ENCODE measurements around the gene EIF2S3B. TPM values are rescaled to one million over a fixed set of nuclear protein-coding genes. Genes with fewer than 3 reads are reported as not detected.

The EIF2S3B gene
- total RNA-seq (2014; rRNA removed; shearing (Covaris generic)) (0.85 and 1.0 TPM in 2 replicates), total RNA-seq (2022) (0.95 and 1.6 TPM in 2 replicates), Bru-seq, nascent RNA (percentile 14 among the genes with signal in this experiment), BruChase-seq, experiment 1, labeled RNA remaining after a 6-hour chase (percentile 28 among the genes with signal in this experiment), BruChase-seq, experiment 2, labeled RNA remaining after a 2-hour chase (percentile 25 among the genes with signal in this experiment)
- long read RNA-seq, result 0 reads

DNA sequence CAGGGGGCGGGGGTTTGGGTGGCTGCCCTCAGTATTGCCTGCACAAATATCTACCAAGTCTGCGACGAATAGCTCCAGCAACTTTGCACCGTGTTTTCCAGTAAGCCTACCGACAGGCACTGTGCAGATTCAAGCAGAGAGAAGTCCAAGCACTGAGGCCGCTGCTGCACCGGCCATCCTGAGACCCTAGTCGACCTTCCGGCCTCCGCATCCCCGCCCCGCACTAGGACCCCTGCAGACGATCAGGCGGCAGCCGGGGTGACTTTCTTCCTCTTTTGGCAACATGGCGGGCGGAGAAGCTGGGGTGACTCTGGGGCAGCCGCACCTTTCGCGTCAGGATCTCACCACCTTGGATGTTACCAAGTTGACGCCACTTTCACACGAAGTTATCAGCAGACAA, at the start of gene EIF2S3B:
Gene EIF2S3B (plus strand): TSS at position 271 of the 400 bp plus-strand sequence. CDS start 13 bp downstream, at position 284.
- no peaks in the 10 kb centered on the region for H4K20me1 ChIP-seq (ENCODE audit: insufficient read depth, low read length)
- peaks cover 13% of the 10 kb centered on the region for H3K4me1 ChIP-seq (ENCODE audit: insufficient read depth, low read length, poor library complexity, severe bottlenecking)
- no peak for TF ChIP-seq EZH2phosphoT487 (IDR thresholded peaks at IDR 0.05; ENCODE audit: borderline replicate concordance, low read depth, low read length)
- H2AFZ ChIP-seq (ENCODE audit: low read length), result no peak within 1 kb of the TSS
- peaks cover 19% of the 10 kb centered on the region; the same call in 1 of the 2 replicates for H3K9me3 ChIP-seq (ENCODE audit: low read length)
- CTCF ChIA-PET (ENCODE audit: unreplicated experiment), result no interaction called here
- no peaks in the 10 kb centered on the region for H3K9me2 ChIP-seq (ENCODE audit: insufficient read depth, low read length)
- H3K36me3 ChIP-seq (ENCODE audit: insufficient read depth, low read length), result no peaks in the 10 kb centered on the region; the same call in 1 of the 2 replicates
- POLR2A ChIA-PET, result interaction anchor here (1.4 to 1.5 kb wide), 2 partner anchors 15 to 41 kb away, joined by 4 read pairs; no protein-coding TSS in a partner anchor
- no peaks in the 10 kb centered on the region for H3K79me2 ChIP-seq (ENCODE audit: insufficient read depth, low read depth, low read length)
- no peak within 1 kb of the TSS for H3K4me3 ChIP-seq (ENCODE audit: low read depth, low read length, poor library complexity, severe bottlenecking)
- no peak within 1 kb of the TSS for H3K27ac ChIP-seq (ENCODE audit: low read depth, low read length, poor library complexity, severe bottlenecking)
- H3K4me2 ChIP-seq (ENCODE audit: low read length), result no peak within 1 kb of the TSS
- intact Hi-C loops (cut with micrococcal nuclease; ENCODE audit: unreplicated experiment), result no loop called here
- BruUV-seq (replicated peaks), result no TSS peak
- no peak for DNase-seq (ENCODE audit: low spot score)

DNA sequence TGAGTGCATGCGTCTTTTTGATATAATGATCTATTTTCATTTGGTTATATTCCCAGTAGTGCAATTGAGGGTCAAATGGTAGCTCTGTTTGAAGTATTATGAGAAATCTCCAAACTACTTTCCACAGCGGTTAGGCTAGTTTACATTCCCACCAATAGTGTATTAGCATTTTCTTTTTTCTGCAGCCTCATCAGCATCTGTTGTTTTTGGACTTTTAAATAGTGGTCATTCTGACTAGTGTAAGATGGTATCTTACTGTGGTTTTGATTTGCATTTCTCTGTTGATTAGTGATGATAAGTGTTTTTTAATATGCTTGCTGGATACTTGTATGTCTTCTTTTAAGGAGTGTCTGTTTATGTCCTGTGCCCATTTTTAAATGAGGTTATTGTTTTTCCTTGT, 48.8 kb upstream of the EIF2S3B start:
- no peak overlapping the region for H3K27ac ChIP-seq (ENCODE audit: low read depth, low read length, poor library complexity, severe bottlenecking)
- peaks cover 9% of the 10 kb centered on the region for H3K4me1 ChIP-seq (ENCODE audit: insufficient read depth, low read length, poor library complexity, severe bottlenecking)
- no peak overlapping the region for H2AFZ ChIP-seq (ENCODE audit: low read length)
- intact Hi-C loops (cut with micrococcal nuclease; ENCODE audit: unreplicated experiment), result no loop called here
- peaks cover 17% of the 10 kb centered on the region; the same call in 1 of the 2 replicates for H3K9me3 ChIP-seq (ENCODE audit: low read length)
- TF ChIP-seq EZH2phosphoT487 (IDR thresholded peaks at IDR 0.05; ENCODE audit: borderline replicate concordance, low read depth, low read length), result no peak
- TF ChIP-seq, protein P1, sequence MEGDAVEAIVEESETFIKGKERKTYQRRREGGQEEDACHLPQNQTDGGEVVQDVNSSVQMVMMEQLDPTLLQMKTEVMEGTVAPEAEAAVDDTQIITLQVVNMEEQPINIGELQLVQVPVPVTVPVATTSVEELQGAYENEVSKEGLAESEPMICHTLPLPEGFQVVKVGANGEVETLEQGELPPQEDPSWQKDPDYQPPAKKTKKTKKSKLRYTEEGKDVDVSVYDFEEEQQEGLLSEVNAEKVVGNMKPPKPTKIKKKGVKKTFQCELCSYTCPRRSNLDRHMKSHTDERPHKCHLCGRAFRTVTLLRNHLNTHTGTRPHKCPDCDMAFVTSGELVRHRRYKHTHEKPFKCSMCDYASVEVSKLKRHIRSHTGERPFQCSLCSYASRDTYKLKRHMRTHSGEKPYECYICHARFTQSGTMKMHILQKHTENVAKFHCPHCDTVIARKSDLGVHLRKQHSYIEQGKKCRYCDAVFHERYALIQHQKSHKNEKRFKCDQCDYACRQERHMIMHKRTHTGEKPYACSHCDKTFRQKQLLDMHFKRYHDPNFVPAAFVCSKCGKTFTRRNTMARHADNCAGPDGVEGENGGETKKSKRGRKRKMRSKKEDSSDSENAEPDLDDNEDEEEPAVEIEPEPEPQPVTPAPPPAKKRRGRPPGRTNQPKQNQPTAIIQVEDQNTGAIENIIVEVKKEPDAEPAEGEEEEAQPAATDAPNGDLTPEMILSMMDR (conservative IDR thresholded peaks at IDR 0.05; ENCODE audit: low read length), result no peak
- no peak for DNase-seq (ENCODE audit: low spot score)
- H3K4me3 ChIP-seq (ENCODE audit: low read depth, low read length, poor library complexity, severe bottlenecking), result no peak overlapping the region
- POLR2A ChIA-PET, result no interaction called here
- CTCF ChIA-PET (ENCODE audit: unreplicated experiment), result no interaction called here
- H3K79me2 ChIP-seq (ENCODE audit: insufficient read depth, low read depth, low read length), result no peaks in the 10 kb centered on the region
- H3K4me2 ChIP-seq (ENCODE audit: low read length), result no peak overlapping the region
- H4K20me1 ChIP-seq (ENCODE audit: insufficient read depth, low read length), result no peaks in the 10 kb centered on the region
- no TSS peak for BruUV-seq (replicated peaks)
- no peaks in the 10 kb centered on the region for H3K9me2 ChIP-seq (ENCODE audit: insufficient read depth, low read length)
- peaks cover 5% of the 10 kb centered on the region; the same call in 1 of the 2 replicates for H3K36me3 ChIP-seq (ENCODE audit: insufficient read depth, low read length)

GRCh38 chr12:10457760-10458159, 47.9 kb upstream of the EIF2S3B start:
- DNase-seq (ENCODE audit: low spot score), result no peak
- no peaks in the 10 kb centered on the region for H3K79me2 ChIP-seq (ENCODE audit: insufficient read depth, low read depth, low read length)
- no TSS peak for BruUV-seq (replicated peaks)
- peaks cover 5% of the 10 kb centered on the region; the same call in 1 of the 2 replicates for H3K36me3 ChIP-seq (ENCODE audit: insufficient read depth, low read length)
- no peak for TF ChIP-seq EZH2phosphoT487 (IDR thresholded peaks at IDR 0.05; ENCODE audit: borderline replicate concordance, low read depth, low read length)
- TF ChIP-seq, protein P1 (conservative IDR thresholded peaks at IDR 0.05; ENCODE audit: low read length), result no peak
- H4K20me1 ChIP-seq (ENCODE audit: insufficient read depth, low read length), result no peaks in the 10 kb centered on the region
- H2AFZ ChIP-seq (ENCODE audit: low read length), result no peak overlapping the region
- H3K9me3 ChIP-seq (ENCODE audit: low read length), result peaks cover 23% of the 10 kb centered on the region; the same call in 1 of the 2 replicates
- no peaks in the 10 kb centered on the region for H3K9me2 ChIP-seq (ENCODE audit: insufficient read depth, low read length)
- H3K4me1 ChIP-seq (ENCODE audit: insufficient read depth, low read length, poor library complexity, severe bottlenecking), result peaks cover 9% of the 10 kb centered on the region
- H3K4me2 ChIP-seq (ENCODE audit: low read length), result no peak overlapping the region
- no peak overlapping the region for H3K27ac ChIP-seq (ENCODE audit: low read depth, low read length, poor library complexity, severe bottlenecking)
- POLR2A ChIA-PET, result interaction anchor here (0.6 kb wide), 1 partner anchor 736 kb away, joined by 3 read pairs; no protein-coding TSS in a partner anchor
- CTCF ChIA-PET (ENCODE audit: unreplicated experiment), result no interaction called here
- intact Hi-C loops (cut with micrococcal nuclease; ENCODE audit: unreplicated experiment), result no loop called here
- no peak overlapping the region for H3K4me3 ChIP-seq (ENCODE audit: low read depth, low read length, poor library complexity, severe bottlenecking)
